HepG2 (cell line): ENCODE results near the gene NR3C2. TPM values are rescaled to one million over a fixed set of nuclear protein-coding genes. Genes with fewer than 3 reads are reported as not detected.

Experiments used
- ATAC-seq: fragments of 200-7000 bp; cut with Tn5 transposase; 3 replicates; pipeline ENCODE4 v1.9.1; 2020; ENCODE audit warnings: mild to moderate bottlenecking, moderate library complexity
- BruUV-seq: library from RNA; stranded (reverse); fragments of 400-500 nt; replicated peaks from 2 replicates; lab custom pipeline; 2021; lab: Mats Ljungman, UMichigan
- CTCF ChIA-PET: fragments of 300-600 bp; formaldehyde crosslinking; extraction: SDS; loops from one replicate; lab custom pipeline; 2021; ENCODE audit warnings: low total read pairs, inconsistent platforms, low intra/inter-chr PET ratio; lab: Yijun Ruan, JAX
- POLR2A ChIA-PET: fragments of 350-600 bp; sonication (Branson Sonifier 250); formaldehyde crosslinking; loops from one replicate; lab custom pipeline; 2020; ENCODE audit warnings: antibody characterized with exemption, inconsistent platforms; lab: Yijun Ruan, JAX
- DNase-seq: peaks from one replicate; pipeline ENCODE4 v3.0.0-alpha.2; 2015; ENCODE audit warnings: low spot score
- FAIRE-seq: peaks from 3 replicates; lab custom pipeline; 2011; peaks lifted over from hg19 to GRCh38; lab: Jason Lieb, UNC
- H2AFZ ChIP-seq: one replicate; pipeline ENCODE4 v1.6.1; 2011; ENCODE audit warnings: low read length, inconsistent platforms
- H3K27ac ChIP-seq: fragments of 300-600 bp; 3 replicates; pipeline ENCODE4 v1.8.0; 2011; ENCODE audit warnings: mixed run types, mild to moderate bottlenecking, mixed read lengths, low read length, inconsistent platforms; ENCODE audit not compliant: insufficient read depth; ENCODE audit errors: extremely low read length
- H3K27me3 ChIP-seq, 2 experiments: fragments of 200-600 bp in 1 of 2; 2 replicates in 1 of 2; 3 replicates in 1 of 2; pipeline versions ENCODE4 v1.6.0 to v1.8.0; 2011; ENCODE audit warnings: low read length in 2 of 2, mild to moderate bottlenecking in 2 of 2, moderate library complexity in 2 of 2, inconsistent platforms in 1 of 2; ENCODE audit not compliant: insufficient read depth in 2 of 2, control insufficient read depth in 1 of 2
- H3K36me3 ChIP-seq, 2 experiments: fragments of 200-600 bp in 1 of 2; replicated peaks in 1 of 2; 2 replicates in 1 of 2; 3 replicates in 1 of 2; pipeline versions ENCODE4 v1.5.1 to v1.8.0; 2011; ENCODE audit warnings: low read length in 2 of 2, inconsistent platforms in 1 of 2; ENCODE audit not compliant: insufficient read depth in 2 of 2, control insufficient read depth in 1 of 2
- H3K4me1 ChIP-seq: 2 replicates; pipeline ENCODE4 v1.5.1; 2012; ENCODE audit warnings: low read length, inconsistent platforms; ENCODE audit not compliant: insufficient read depth
- H3K4me2 ChIP-seq: 2 replicates; pipeline ENCODE4 v1.6.0; 2011; ENCODE audit warnings: low read depth, low read length, inconsistent platforms
- H3K4me3 ChIP-seq, 3 experiments: fragments of 200-600 bp in 1 of 3; sonication (generic), shearing (Covaris generic) in 1 of 3; replicated peaks in 1 of 3; 2 replicates each; pipeline ENCODE4 v1.5.1; 2011 to 2016; ENCODE audit warnings: low read length in 3 of 3, inconsistent platforms in 2 of 3, low read depth in 2 of 3, mild to moderate bottlenecking in 2 of 3, control low read depth in 1 of 3, mixed read lengths in 1 of 3; ENCODE audit not compliant: insufficient read depth in 1 of 3
- H3K79me2 ChIP-seq: one replicate; pipeline ENCODE4 v1.6.1; 2011; ENCODE audit warnings: low read length, inconsistent platforms; ENCODE audit not compliant: insufficient read depth
- H3K9ac ChIP-seq: 2 replicates; pipeline ENCODE4 v1.6.0; 2011; ENCODE audit warnings: mild to moderate bottlenecking, low read depth, low read length, inconsistent platforms; ENCODE audit not compliant: insufficient read depth
- H3K9me3 ChIP-seq: 2 replicates; pipeline ENCODE4 v1.5.1; 2012; ENCODE audit warnings: mild to moderate bottlenecking, low read length
- H4K20me1 ChIP-seq: 2 replicates; pipeline ENCODE4 v1.6.0; 2011; ENCODE audit warnings: inconsistent platforms, mild to moderate bottlenecking, low read length, moderate library complexity; ENCODE audit not compliant: insufficient read depth
- BRF2 ChIP-seq: sonication (generic); formaldehyde crosslinking; IDR thresholded peaks from 2 replicates; pipeline ENCODE4 v1.8.1; 2022; ENCODE audit warnings: mild to moderate bottlenecking, missing genetic modification reagents
- CEBPZ ChIP-seq: IDR thresholded peaks from 2 replicates; pipeline ENCODE4 v1.6.1; 2012; ENCODE audit warnings: low read length, improper control_type of control experiment
- EZH2 ChIP-seq: conservative IDR thresholded peaks from 2 replicates; pipeline ENCODE4 v1.6.1; 2012; ENCODE audit warnings: mild to moderate bottlenecking, low read depth, low read length, moderate library complexity
- IRF2 ChIP-seq: IDR thresholded peaks from 2 replicates; pipeline ENCODE4 v1.6.1; 2018; ENCODE audit warnings: missing genetic modification reagents, missing compliant biosample characterization
- KAT2B ChIP-seq: fragments of 150-350 bp; IDR thresholded peaks from 2 replicates; pipeline ENCODE4 v1.6.1; 2014; ENCODE audit warnings: low read depth, low read length, borderline replicate concordance
- ZBTB10 ChIP-seq: sonication (generic); formaldehyde crosslinking; IDR thresholded peaks from 2 replicates; pipeline ENCODE4 v1.4.0; 2020; ENCODE audit warnings: missing genetic modification reagents, borderline replicate concordance
- ZHX2 ChIP-seq, 2 experiments: sonication (generic) in 1 of 2; formaldehyde crosslinking in 1 of 2; IDR thresholded peaks; 2 replicates each; pipeline versions ENCODE4 v1.6.1 to v1.9.0; 2014 to 2022; ENCODE audit warnings: antibody characterized with exemption in 1 of 2, borderline replicate concordance in 1 of 2, inconsistent platforms in 1 of 2, low read depth in 1 of 2, missing genetic modification reagents in 1 of 2
- ZNF616 ChIP-seq: sonication (generic); formaldehyde crosslinking; IDR thresholded peaks from 2 replicates; pipeline ENCODE4 v1.5.0; 2020; ENCODE audit warnings: low read depth, mild to moderate bottlenecking, missing genetic modification reagents
- ZNF670 ChIP-seq: sonication (generic); formaldehyde crosslinking; IDR thresholded peaks from 2 replicates; pipeline ENCODE4 v1.8.0; 2022; ENCODE audit warnings: mild to moderate bottlenecking, missing genetic modification reagents, borderline replicate concordance
- WGBS: methylation state at CpG from one replicate; pipeline ENCODE4 v1.1.6; 2017; ENCODE audit warnings: low lambda C conversion rate; 5-methylcytosine and 5-hydroxymethylcytosine counted together
- in situ Hi-C: cut with HindIII; loops from 2 replicates; pipeline ENCODE4 v1.10.0; 2017; ENCODE audit warnings: low pct_unique_long_range_greater_than_20kb; ENCODE audit not compliant: extremely low pct_ligation_motif_present
- intact Hi-C: fragments of 100-400 bp; cut with micrococcal nuclease; formaldehyde crosslinking; loops from one replicate; pipeline ENCODE4 v1.10.0; 2022; ENCODE audit not compliant: unreplicated experiment
- polyA plus RNA-seq, 8 experiments: library from polyadenylated mRNA; depleted of rRNA in 3 of 8; stranded (reverse) in 7 of 8; unstranded in 1 of 8; fragments of >200 nt; fragmentation: Illumina TruSeq in 4 of 8; extraction: Trizol in 4 of 8; gene quantifications; 2 replicates each; pipeline versions ENCODE4 v1.2.1 to v1.2.3, GENCODE V29; 2011 to 2016; ENCODE audit warnings: low read depth in 4 of 8, missing spikeins in 1 of 8, mixed read lengths in 1 of 8; ENCODE audit not compliant: insufficient read depth in 1 of 8
- total RNA-seq, 5 experiments: library from RNA; depleted of rRNA; stranded (reverse); fragments of >200 nt; fragmentation: Illumina TruSeq; extraction: Trizol; gene quantifications; 2 replicates each; pipeline ENCODE4 v1.2.3, GENCODE V29; 2016; ENCODE audit warnings: low read depth in 1 of 5

Gene NR3C2
- total and polyA plus RNA-seq, 2 of the 13 experiments (the other 11 are each of a cell fraction or from before 2014, with no cell fraction given), result 0.26 to 0.46 TPM

GRCh38 chr4:148162991-148163390 is 279.2 kb downstream of the NR3C2 start (continued):
- TF ChIP-seq BRF2 (no peak), ZBTB10 (CRISPR knock-in tag) (no peak), EZH2 (no peak)

GRCh38 chr4:148162519-148162918 is 279.7 kb downstream of the NR3C2 start:
- H3K9ac ChIP-seq, result no peak overlapping the region
- no peak overlapping the region for H2AFZ ChIP-seq
- H3K4me1 ChIP-seq, result no peaks in the 10 kb centered on the region
- no peaks in the 10 kb centered on the region for H3K36me3 ChIP-seq
- no peaks in the 10 kb centered on the region for H3K9me3 ChIP-seq
- intact Hi-C loops (no loop called here), in situ Hi-C loops (no loop called here)
- no peak overlapping the region for H3K4me3 ChIP-seq
- no peaks in the 10 kb centered on the region for H3K79me2 ChIP-seq
- H3K27me3 ChIP-seq, result no peaks in the 10 kb centered on the region; a peak in 1 of 5 replicates
- ATAC-seq (no peak), FAIRE-seq (no peak), DNase-seq (no peak)
- no peak overlapping the region for H3K4me2 ChIP-seq
- ChIA-PET POLR2A (no interaction called here), CTCF (no interaction called here)
- H4K20me1 ChIP-seq, result no peaks in the 10 kb centered on the region
- BruUV-seq, result no TSS peak
- no peak overlapping the region for H3K27ac ChIP-seq
- 41% methylated on average over 5 of the region's 5 CpGs for WGBS
- TF ChIP-seq ZNF670 (CRISPR knock-in tag) (no peak), IRF2 (CRISPR knock-in tag) (no peak), ZHX2 (IDR thresholded peaks at IDR 0.05; ENCODE audit: low read depth) (no peak), ZHX2 (CRISPR knock-in tag; IDR thresholded peaks at IDR 0.05; ENCODE audit: borderline replicate concordance) (no peak), KAT2B (no peak), CEBPZ (no peak), ZNF616 (CRISPR knock-in tag) (no peak)
